VCaP (cell line): Measurements from ENCODE around the gene SLC2A1.
"Not testable (repeated sequence)": the region's sequence is repeated elsewhere in the genome, so short reads cannot be mapped to it uniquely, and the experiment has no call there.

Experiments used
- H3K27ac ChIP-seq: fragments of 450-650 bp; 2 replicates; pipeline ENCODE4 v1.5.1; 2017
- CTCF ChIP-seq: fragments of 450-650 bp; conservative IDR thresholded peaks from 2 replicates; pipeline ENCODE4 v1.5.1; 2017; ENCODE audit warnings: mild to moderate bottlenecking, moderate library complexity

Gene SLC2A1

DNA sequence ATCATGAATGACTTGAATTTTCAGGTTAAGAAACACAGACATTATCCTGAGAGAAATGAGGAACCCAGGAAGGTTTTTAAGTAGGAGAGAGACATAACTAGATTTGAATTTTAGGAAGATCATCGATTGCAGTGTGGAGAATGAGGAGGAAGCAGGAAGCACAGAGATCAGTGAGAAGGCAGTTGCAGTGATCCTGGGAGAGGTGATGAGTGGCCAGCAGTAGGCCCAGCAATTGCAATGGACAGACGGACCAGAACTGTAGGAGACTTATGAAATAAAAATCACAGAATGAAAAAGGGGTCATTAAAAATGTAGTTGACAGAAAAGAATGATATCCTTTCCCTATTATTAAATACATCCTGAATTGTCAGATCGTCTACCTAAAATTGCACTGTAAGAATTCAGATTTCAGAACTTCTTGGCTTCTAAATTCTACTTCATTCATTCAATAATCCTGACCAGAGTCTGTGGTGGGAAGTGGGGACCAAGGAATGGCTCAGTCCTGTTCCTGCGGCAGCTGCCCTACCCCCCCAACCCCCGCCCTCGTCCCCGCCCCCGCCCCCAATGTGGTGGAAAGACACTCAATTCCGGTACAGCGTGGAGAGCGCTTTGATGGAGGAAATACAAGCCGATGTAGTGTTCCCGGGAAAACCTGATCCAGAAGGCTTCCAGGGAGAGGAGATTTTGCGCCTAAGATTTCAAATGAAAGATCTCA, 35.1 kb downstream of the SLC2A1 start:
- peak overlapping the region; percentile 81 for H3K27ac ChIP-seq
- no peak for TF ChIP-seq CTCF

GRCh38 chr1:42922687-42923366, 35.8 kb downstream of the SLC2A1 start:
- TF ChIP-seq CTCF = peak; percentile 89
- peak overlapping the region; percentile 81 for H3K27ac ChIP-seq

GRCh38 chr1:42921769-42922168, 36.9 kb downstream of the SLC2A1 start:
- H3K27ac ChIP-seq = no peak overlapping the region
- TF ChIP-seq CTCF = no peak

DNA sequence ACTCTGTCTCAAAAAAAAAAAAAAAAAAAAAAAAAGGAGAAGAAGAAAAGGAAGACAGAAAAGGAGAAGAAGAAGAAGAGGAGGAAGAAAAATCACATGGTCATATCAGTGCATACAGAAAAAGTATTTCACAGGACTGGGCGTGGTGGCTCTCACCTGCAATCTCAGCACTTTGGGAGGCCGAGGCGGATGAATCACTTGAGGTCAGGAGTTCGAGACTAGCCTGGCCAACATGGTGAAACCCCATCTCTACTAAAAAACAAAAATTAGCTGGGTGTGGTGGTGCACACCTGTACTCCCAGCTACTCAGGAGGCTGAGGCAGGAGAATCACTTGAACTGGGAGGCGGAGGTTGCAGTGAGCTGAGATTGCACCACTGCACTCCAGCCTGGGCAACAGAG, 39.0 kb downstream of the SLC2A1 start:
- not testable (repeated sequence) for H3K27ac ChIP-seq

GRCh38 chr1:42917241-42917495, 41.5 kb downstream of the SLC2A1 start:
- no peak for TF ChIP-seq CTCF

DNA sequence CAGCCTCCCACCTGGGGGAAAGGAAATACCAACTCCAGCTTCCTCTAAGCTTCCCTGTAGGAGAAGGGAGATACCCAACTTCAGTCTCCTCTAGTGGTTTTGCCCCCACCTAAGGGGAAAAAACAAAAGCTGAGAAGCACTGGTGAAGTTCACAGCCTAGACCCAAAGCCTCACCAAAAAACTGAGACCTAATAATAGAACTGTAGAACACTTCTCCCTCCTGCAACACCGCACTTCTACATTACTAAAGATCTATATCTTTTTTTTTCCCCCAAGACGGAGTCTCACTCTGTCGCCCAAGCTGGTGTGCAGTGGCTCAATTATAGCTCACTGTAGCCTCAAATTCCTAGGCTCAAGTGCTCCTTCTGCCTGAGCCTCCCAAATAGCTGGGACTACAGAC, 43.2 kb downstream of the SLC2A1 start:
- no peak for TF ChIP-seq CTCF
- H3K27ac ChIP-seq = no peak overlapping the region

More at GRCh38 chr1:42917241-42917495, 41.5 kb downstream of the SLC2A1 start:
- no peak overlapping the region for H3K27ac ChIP-seq

GRCh38 chr1:42914092-42914627, 44.5 kb downstream of the SLC2A1 start:
- H3K27ac ChIP-seq = no peak overlapping the region
- no peak for TF ChIP-seq CTCF
